ENCODE data around the gene UBE4B. TPM values are rescaled to one million over a fixed set of nuclear protein-coding genes. Genes with fewer than 3 reads are reported as not detected.

The UBE4B gene
- total and polyA plus RNA-seq, 4 donors = 9.9 to 51.0 (median 28.2) TPM

DNA sequence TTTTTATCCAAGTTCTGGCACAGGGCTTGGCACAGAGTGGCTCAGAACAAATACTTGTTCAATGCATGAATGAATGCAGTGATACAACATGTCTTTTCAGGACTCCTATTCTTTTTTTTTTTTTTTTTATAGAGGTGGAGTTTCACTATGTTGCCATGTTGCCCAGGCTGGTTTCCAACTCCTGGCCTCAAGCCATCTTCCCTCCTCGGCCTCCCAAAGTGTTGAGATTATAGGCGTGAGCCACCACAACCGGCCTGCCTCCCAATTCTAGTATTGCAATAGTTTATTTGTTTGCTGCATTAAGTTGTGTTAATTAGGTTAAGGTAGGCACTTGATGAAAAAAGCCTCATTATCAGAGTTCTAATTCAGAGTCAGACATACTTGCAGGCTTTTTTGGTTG lies 17.9 kb downstream of the UBE4B start:
- no peak for TF ChIP-seq CTCF (IDR thresholded peaks at IDR 0.05; ENCODE audit: control extremely low read depth, extremely low read depth)
- WGBS, 2 donors = 79 to 82% methylated on average over 3 of the region's 3 CpGs
- no peak for DNase-seq
- peaks cover 4 to 21% (median 16%) of the 10 kb centered on the region in 5 donors for H3K4me1 ChIP-seq (ENCODE audit: control insufficient read depth in 5 of 5, insufficient read depth in 5 of 5, low read length in 5 of 5)
- no peak overlapping the region for H3K9ac ChIP-seq (ENCODE audit: insufficient read depth in 1 of 2, low read length in 2 of 2)
- no peaks in the 10 kb centered on the region for H3K27me3 ChIP-seq (ENCODE audit: control insufficient read depth in 3 of 3, insufficient read depth in 3 of 3, low read length in 2 of 3)
- H3K27ac ChIP-seq (ENCODE audit: low read depth in 1 of 2, low read length in 1 of 2) = no peak overlapping the region
- peaks cover 0 to 11% (median 3%) of the 10 kb centered on the region in 4 donors for H3K36me3 ChIP-seq (ENCODE audit: control insufficient read depth in 4 of 4, insufficient read depth in 4 of 4, low read length in 4 of 4)
- no peaks in the 10 kb centered on the region for H3K9me3 ChIP-seq (ENCODE audit: control insufficient read depth in 4 of 4, insufficient read depth in 3 of 4, low read length in 3 of 4)
- no peak overlapping the region for H3K4me3 ChIP-seq
- no peak for ATAC-seq (ENCODE audit: insufficient read depth, low FRiP score)

DNA sequence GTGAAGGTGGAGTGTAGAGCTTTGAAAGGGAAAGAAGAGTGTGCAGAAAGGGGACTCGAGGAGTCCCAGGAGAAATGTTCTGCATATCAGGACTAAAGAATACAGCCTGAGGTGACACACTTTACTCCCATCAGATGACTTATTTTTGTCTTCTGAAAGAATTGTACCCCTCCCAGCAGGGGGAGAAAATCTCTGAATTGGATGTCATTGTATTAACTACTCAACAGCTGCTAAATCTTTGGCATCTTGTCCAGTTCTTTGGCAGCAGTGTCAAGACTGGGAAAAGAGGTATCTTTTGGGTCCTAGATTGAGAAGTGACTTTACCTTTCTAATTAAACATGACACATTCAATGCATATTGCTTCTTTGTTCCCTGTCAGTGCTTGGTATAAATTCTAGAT lies 18.9 kb downstream of the UBE4B start:
- WGBS, 2 donors = 98 to 100% methylated on average over 1 of the region's 1 CpG
- H3K27ac ChIP-seq (ENCODE audit: low read depth in 1 of 2, low read length in 1 of 2) = no peak overlapping the region
- no peak overlapping the region for H3K9ac ChIP-seq (ENCODE audit: insufficient read depth in 1 of 2, low read length in 2 of 2)
- no peaks in the 10 kb centered on the region for H3K9me3 ChIP-seq (ENCODE audit: control insufficient read depth in 4 of 4, insufficient read depth in 3 of 4, low read length in 3 of 4)
- ATAC-seq (ENCODE audit: insufficient read depth, low FRiP score) (no peak), DNase-seq (no peak)
- H3K4me3 ChIP-seq = no peak overlapping the region
- H3K4me1 ChIP-seq (ENCODE audit: control insufficient read depth in 5 of 5, insufficient read depth in 5 of 5, low read length in 5 of 5) = peaks cover 0 to 10% (median 6%) of the 10 kb centered on the region in 5 donors
- no peaks in the 10 kb centered on the region for H3K27me3 ChIP-seq (ENCODE audit: control insufficient read depth in 3 of 3, insufficient read depth in 3 of 3, low read length in 2 of 3)
- peaks cover 0 to 11% (median 3%) of the 10 kb centered on the region in 4 donors for H3K36me3 ChIP-seq (ENCODE audit: control insufficient read depth in 4 of 4, insufficient read depth in 4 of 4, low read length in 4 of 4)
- TF ChIP-seq CTCF (IDR thresholded peaks at IDR 0.05; ENCODE audit: control extremely low read depth, extremely low read depth) = no peak

- DNase-seq = no peak
- Histone ChIP-seq H3K4me3 (no peak overlapping the region), H3K9me3 (ENCODE audit: control insufficient read depth in 4 of 4, insufficient read depth in 3 of 4, low read length in 3 of 4) (no peaks in the 10 kb centered on the region), H3K36me3 (ENCODE audit: control insufficient read depth in 4 of 4, insufficient read depth in 4 of 4, low read length in 4 of 4) (peaks cover 0 to 11% (median 3%) of the 10 kb centered on the region in 4 donors), H3K9ac (ENCODE audit: insufficient read depth in 1 of 2, low read length in 2 of 2) (no peak overlapping the region), H3K4me1 (ENCODE audit: control insufficient read depth in 5 of 5, insufficient read depth in 5 of 5, low read length in 5 of 5) (peaks cover 0 to 5% (median under 1%) of the 10 kb centered on the region in 5 donors), H3K27me3 (ENCODE audit: control insufficient read depth in 3 of 3, insufficient read depth in 3 of 3, low read length in 2 of 3) (no peaks in the 10 kb centered on the region), H3K27ac (ENCODE audit: low read depth in 1 of 2, low read length in 1 of 2) (no peak overlapping the region)
- no peak for ATAC-seq (ENCODE audit: insufficient read depth, low FRiP score)
- no peak for TF ChIP-seq CTCF (IDR thresholded peaks at IDR 0.05; ENCODE audit: control extremely low read depth, extremely low read depth)
- WGBS, 2 donors = 96 to 97% methylated on average over 4 of the region's 4 CpGs
Measured at GRCh38 chr1:10052347-10052746, 19.6 kb downstream of the UBE4B start.

GRCh38 chr1:10054465-10054864 lies 21.7 kb downstream of the UBE4B start:
- WGBS, 2 donors = 86 to 90% methylated on average over 2 of the region's 2 CpGs
- Histone ChIP-seq H3K9me3 (ENCODE audit: control insufficient read depth in 4 of 4, insufficient read depth in 3 of 4, low read length in 3 of 4) (no peaks in the 10 kb centered on the region), H3K9ac (ENCODE audit: insufficient read depth in 1 of 2, low read length in 2 of 2) (no peak overlapping the region), H3K4me3 (no peak overlapping the region), H3K27me3 (ENCODE audit: control insufficient read depth in 3 of 3, insufficient read depth in 3 of 3, low read length in 2 of 3) (no peaks in the 10 kb centered on the region), H3K36me3 (ENCODE audit: control insufficient read depth in 4 of 4, insufficient read depth in 4 of 4, low read length in 4 of 4) (peaks cover 0 to 11% (median 5%) of the 10 kb centered on the region in 4 donors), H3K27ac (ENCODE audit: low read depth in 1 of 2, low read length in 1 of 2) (no peak overlapping the region), H3K4me1 (ENCODE audit: control insufficient read depth in 5 of 5, insufficient read depth in 5 of 5, low read length in 5 of 5) (peaks cover 0 to 13% (median 6%) of the 10 kb centered on the region in 5 donors)
- TF ChIP-seq CTCF (IDR thresholded peaks at IDR 0.05; ENCODE audit: control extremely low read depth, extremely low read depth) = no peak
- no peak for DNase-seq
- no peak for ATAC-seq (ENCODE audit: insufficient read depth, low FRiP score)

Measured in lung (tissue), 12 donors.